GM12878 (cell line): ENCODE data around the gene DGCR8. TPM values are rescaled to one million over a fixed set of nuclear protein-coding genes. Genes with fewer than 3 reads are reported as not detected.

Experiments used
- ATAC-seq: fragments of 200-7000 bp; cut with Tn5 transposase; 3 replicates; pipeline ENCODE4 v1.9.1; 2020; ENCODE audit warnings: mild to moderate bottlenecking, moderate library complexity
- BruUV-seq: library from RNA; stranded (reverse); fragments of 400-500 nt; replicated peaks from 2 replicates; lab custom pipeline; 2021; lab: Mats Ljungman, UMichigan
- CTCF ChIA-PET: fragments of 300-600 bp; sonication (Branson Sonifier 250); formaldehyde crosslinking; extraction: SDS; loops from one replicate; lab custom pipeline; 2021; ENCODE audit warnings: inconsistent platforms; lab: Yijun Ruan, JAX
- POLR2A ChIA-PET: fragments of 350-600 bp; formaldehyde crosslinking; extraction: SDS; loops from one replicate; lab custom pipeline; 2021; ENCODE audit warnings: inconsistent platforms; lab: Charles Lee
- RAD21 ChIA-PET: fragments of 300-600 bp; sonication (Branson Sonifier 250); formaldehyde crosslinking; loops from one replicate; lab custom pipeline; 2023; ENCODE audit warnings: antibody characterized with exemption; ENCODE audit not compliant: unreplicated experiment; lab: Charles Lee
- SMC1A ChIA-PET: fragments of 300-600 bp; sonication (Branson Sonifier 250); formaldehyde crosslinking; loops from one replicate; lab custom pipeline; 2023; ENCODE audit not compliant: unreplicated experiment, uncharacterized antibody; lab: Charles Lee
- DNase-seq: peaks from one replicate; pipeline ENCODE4 v3.0.0-alpha.2; 2011; ENCODE audit warnings: low read depth, low spot score
- FAIRE-seq: peaks from 3 replicates; lab custom pipeline; 2011; peaks lifted over from hg19 to GRCh38; lab: Jason Lieb, UNC
- H2AFZ ChIP-seq: 2 replicates; pipeline ENCODE4 v1.6.0; 2011; ENCODE audit warnings: low read depth, low read length, control low read depth; ENCODE audit not compliant: control insufficient read depth
- H3K27ac ChIP-seq: 2 replicates; pipeline ENCODE4 v1.5.1; 2011; ENCODE audit warnings: control low read depth; ENCODE audit not compliant: control insufficient read depth, insufficient read depth
- H3K27me3 ChIP-seq, 2 experiments: replicated peaks in 1 of 2; 2 replicates each; pipeline versions ENCODE4 v1.6.0 to v1.6.1; 2011; ENCODE audit warnings: low read length in 1 of 2; ENCODE audit not compliant: control insufficient read depth in 2 of 2, insufficient read depth in 2 of 2
- H3K36me3 ChIP-seq, 2 experiments: 2 replicates each; pipeline ENCODE4 v1.5.1; 2011; ENCODE audit warnings: low read length in 1 of 2; ENCODE audit not compliant: control insufficient read depth in 2 of 2, insufficient read depth in 2 of 2
- H3K4me1 ChIP-seq: 2 replicates; pipeline ENCODE4 v1.6.1; 2011; ENCODE audit warnings: mild to moderate bottlenecking, low read length, moderate library complexity, mixed read lengths; ENCODE audit not compliant: control insufficient read depth, insufficient read depth
- H3K4me2 ChIP-seq: 2 replicates; pipeline ENCODE4 v1.6.0; 2011; ENCODE audit warnings: control low read depth; ENCODE audit not compliant: control insufficient read depth, insufficient read depth
- H3K4me3 ChIP-seq: fragments of 200-600 bp; sonication (generic); 2 replicates; pipeline ENCODE4 v1.5.1; 2016
- H3K79me2 ChIP-seq: 2 replicates; pipeline ENCODE4 v1.6.0; 2011; ENCODE audit warnings: low read length; ENCODE audit not compliant: control insufficient read depth, insufficient read depth
- H3K9ac ChIP-seq: 2 replicates; pipeline ENCODE4 v1.8.0; 2011; ENCODE audit warnings: low read length, control low read depth, mixed read lengths; ENCODE audit not compliant: control insufficient read depth, insufficient read depth
- H3K9me3 ChIP-seq: replicated peaks from 3 replicates; pipeline ENCODE4 v1.5.1; 2011; ENCODE audit warnings: mild to moderate bottlenecking, low read length; ENCODE audit not compliant: control insufficient read depth, insufficient read depth
- H4K20me1 ChIP-seq: 2 replicates; pipeline ENCODE4 v1.6.0; 2011; ENCODE audit not compliant: control insufficient read depth, insufficient read depth
- ASH2L ChIP-seq: fragments of 300-600, 200-600 bp; sonication (generic); IDR thresholded peaks from 2 replicates; pipeline ENCODE4 v1.6.1; 2017; ENCODE audit warnings: low read depth, mild to moderate bottlenecking, borderline replicate concordance
- CBX5 ChIP-seq: sonication (generic); IDR thresholded peaks from 2 replicates; pipeline ENCODE4 v1.6.1; 2016; ENCODE audit warnings: low read depth, moderate library complexity, mild to moderate bottlenecking, inconsistent platforms
- CHD2 ChIP-seq: IDR thresholded peaks from 2 replicates; pipeline ENCODE4 v1.6.1; 2011; ENCODE audit warnings: low read depth, low read length, improper control_type of control experiment, borderline replicate concordance
- CHD4 ChIP-seq: fragments of 200-600 bp; sonication (generic); IDR thresholded peaks from 2 replicates; pipeline ENCODE4 v1.6.1; 2016; ENCODE audit warnings: mild to moderate bottlenecking
- CREB1 ChIP-seq: IDR thresholded peaks from 2 replicates; pipeline ENCODE4 v1.6.1; 2012; ENCODE audit warnings: low read depth, mild to moderate bottlenecking, inconsistent platforms
- GATAD2B ChIP-seq: fragments of 450-650 bp; conservative IDR thresholded peaks from 2 replicates; pipeline ENCODE4 v1.6.1; 2017; ENCODE audit warnings: low read depth, mild to moderate bottlenecking, moderate library complexity
- HDAC2 ChIP-seq: fragments of 200-600 bp; sonication (generic); IDR thresholded peaks from 2 replicates; pipeline ENCODE4 v1.6.1; 2017
- NFYA ChIP-seq: IDR thresholded peaks from 2 replicates; pipeline ENCODE4 v1.6.1; 2011; ENCODE audit warnings: low read depth, mild to moderate bottlenecking, low read length, improper control_type of control experiment, borderline replicate concordance
- POLR2AphosphoS5 ChIP-seq: IDR thresholded peaks from 2 replicates; pipeline ENCODE4 v1.6.1; 2011; ENCODE audit warnings: mild to moderate bottlenecking, low read length, inconsistent platforms
- SIN3A ChIP-seq: IDR thresholded peaks from 2 replicates; pipeline ENCODE4 v1.6.1; 2012; ENCODE audit warnings: low read depth, low read length, improper control_type of control experiment
- SMC3 ChIP-seq: IDR thresholded peaks from 2 replicates; pipeline ENCODE4 v1.6.1; 2011; ENCODE audit warnings: low read length, improper control_type of control experiment, borderline replicate concordance
- USF2 ChIP-seq: IDR thresholded peaks from 2 replicates; pipeline ENCODE4 v1.6.1; 2011; ENCODE audit warnings: low read depth, low read length, improper control_type of control experiment, borderline replicate concordance
- ZZZ3 ChIP-seq: IDR thresholded peaks from 2 replicates; pipeline ENCODE4 v1.6.1; 2011; ENCODE audit warnings: low read depth; ENCODE audit not compliant: control insufficient read depth, insufficient read length
- WGBS: methylation state at CpG from one replicate; pipeline ENCODE4 v1.1.6; 2016; ENCODE audit warnings: low lambda C conversion rate; ENCODE audit not compliant: insufficient replicate concordance, insufficient coverage; ENCODE audit errors: missing lambda C conversion rate; 5-methylcytosine and 5-hydroxymethylcytosine counted together
- in situ Hi-C: fragments of 300-500 bp; cut with MboI; formaldehyde crosslinking; loops from 9 replicates; pipeline ENCODE4 v1.14.3; 2018; ENCODE audit warnings: mixed read lengths
- intact Hi-C: fragments of 100-400 bp; cut with micrococcal nuclease; formaldehyde crosslinking; loops from one replicate; pipeline ENCODE4 v1.14.2; 2022; ENCODE audit not compliant: unreplicated experiment
- polyA plus RNA-seq, 11 experiments: library from polyadenylated mRNA; depleted of rRNA in 4 of 11; unstranded in 6 of 11; stranded (reverse) in 5 of 11; fragments of >200 nt; fragmentation: Nextera tagmentation in 4 of 11; fragmentation: Illumina TruSeq in 1 of 11; extraction: Ambion mirVana in 4 of 11; extraction: Trizol in 1 of 11; gene quantifications; 1 replicate in 1 of 11; 2 replicates in 10 of 11; pipeline versions ENCODE4 v1.2.1 to v1.2.3, GENCODE V29; 2011 to 2016; ENCODE audit warnings: inconsistent platforms in 2 of 11, missing spikeins in 2 of 11, low read depth in 1 of 11
- total RNA-seq, 4 experiments: library from RNA; depleted of rRNA in 3 of 4; stranded (reverse); fragments of >200 nt in 3 of 4; fragmentation: Illumina TruSeq in 1 of 4; extraction: Trizol in 1 of 4; gene quantifications; 2 replicates each; pipeline versions ENCODE4 v1.2.1 to v1.2.3, GENCODE V29; 2013 to 2021

Gene DGCR8
- total and polyA plus RNA-seq, 10 of the 15 experiments (the other 5 are each of a cell fraction or from before 2014, with no cell fraction given) = 1.2 to 35.1 (median 17.2) TPM

- 82% methylated on average over 13 of the region's 16 CpGs for WGBS
- H3K79me2 ChIP-seq = peaks cover 7% of the 10 kb centered on the region
- H3K36me3 ChIP-seq = peaks cover 2 to 5% of the 10 kb centered on the region in 2 experiments; a peak in 2 of 4 replicates
- no peaks in the 10 kb centered on the region for H3K27me3 ChIP-seq
- BruUV-seq = no TSS peak
- CTCF ChIA-PET = no interaction called here
- no peaks in the 10 kb centered on the region for H4K20me1 ChIP-seq
- H3K27ac ChIP-seq = no peak overlapping the region
- no peak for ATAC-seq
- peaks cover 12% of the 10 kb centered on the region for H3K4me1 ChIP-seq
- H3K4me3 ChIP-seq = peak overlapping the region; percentile 74
- TF ChIP-seq USF2 = no peak
- TF ChIP-seq CBX5 = no peak
- TF ChIP-seq GATAD2B = no peak
- TF ChIP-seq ASH2L = no peak
- no peak for TF ChIP-seq POLR2AphosphoS5
- no peak for TF ChIP-seq SMC3
- no peak for TF ChIP-seq CHD2
- no peak for TF ChIP-seq CHD4
- no peak for TF ChIP-seq CREB1
- no peak for TF ChIP-seq ZZZ3
- TF ChIP-seq NFYA = no peak
- no peak for TF ChIP-seq HDAC2
- TF ChIP-seq SIN3A = no peak
- no peaks in the 10 kb centered on the region for H3K9me3 ChIP-seq
- POLR2A ChIA-PET = no interaction called here
- H3K4me2 ChIP-seq = peak overlapping the region; percentile 83
- no peak overlapping the region for H2AFZ ChIP-seq
- peak overlapping the region; percentile 61 for H3K9ac ChIP-seq
- no peak for FAIRE-seq
- SMC1A ChIA-PET = no interaction called here
- intact Hi-C loops (no loop called here), in situ Hi-C loops (no loop called here)
- no peak for DNase-seq
- RAD21 ChIA-PET = no interaction called here
These were observed 52.7 kb downstream of the DGCR8 start for GRCh38 chr22:20132686-20133246.
